Activated CD4-positive, alpha-beta memory T cell treated with anti-CD3 and anti-CD28 coated beads, Interleukin-2, amount 10 ng/mL, durations not matched to agents 7 days and 5 days (primary cell): Measurements from ENCODE around the gene CLRN3. TPM values are rescaled to one million over a fixed set of nuclear protein-coding genes. Genes with fewer than 3 reads are reported as not detected.

Experiments used
- CTCF ChIA-PET: fragments of 350-600 bp; sonication (Branson Sonifier 250); formaldehyde crosslinking; loops from one replicate; lab custom pipeline; 2021; ENCODE audit warnings: antibody characterized with exemption, inconsistent platforms; lab: Charles Lee
- POLR2A ChIA-PET: fragments of 350-600 bp; sonication (Branson Sonifier 250); formaldehyde crosslinking; loops from one replicate; lab custom pipeline; 2021; ENCODE audit warnings: antibody characterized with exemption; lab: Charles Lee
- DNase-seq: peaks from one replicate; pipeline ENCODE4 v3.0.0-alpha.2; 2020
- H3K27ac Mint-ChIP-seq: one replicate; pipeline ENCODE4 v1.8.0; 2021; ENCODE audit warnings: mild to moderate bottlenecking, mixed read lengths
- H3K27me3 Mint-ChIP-seq: one replicate; pipeline ENCODE4 v1.8.0; 2021; ENCODE audit warnings: mixed read lengths
- H3K36me3 Mint-ChIP-seq: one replicate; pipeline ENCODE4 v1.8.0; 2021; ENCODE audit warnings: low read depth, mixed read lengths
- H3K4me1 Mint-ChIP-seq: one replicate; pipeline ENCODE4 v1.8.0; 2021; ENCODE audit warnings: mixed read lengths
- H3K4me3 Mint-ChIP-seq: one replicate; pipeline ENCODE4 v1.8.0; 2021; ENCODE audit warnings: mild to moderate bottlenecking, mixed read lengths
- H3K9me3 Mint-ChIP-seq: one replicate; pipeline ENCODE4 v1.8.0; 2021; ENCODE audit warnings: mixed read lengths
- total RNA-seq, 2 experiments: library from RNA; stranded (reverse); gene quantifications; one replicate each; pipeline ENCODE4 v1.2.3, GENCODE V29; 2021

The CLRN3 gene
- total RNA-seq, 2 experiments from 2014 or later, result not detected

GRCh38 chr10:127855591-127855881 is 37.2 kb downstream of the CLRN3 start:
- no peaks in the 10 kb centered on the region for H3K4me1 Mint-ChIP-seq
- no peaks in the 10 kb centered on the region for H3K9me3 Mint-ChIP-seq
- POLR2A ChIA-PET, result no interaction called here
- CTCF ChIA-PET, result interaction anchor here (2.9 kb wide), 1 partner anchor 139 kb away, joined by 28 read pairs; no protein-coding TSS in a partner anchor
- H3K36me3 Mint-ChIP-seq, result no peaks in the 10 kb centered on the region
- no peak overlapping the region for H3K27ac Mint-ChIP-seq
- DNase-seq, result no peak
- no peak overlapping the region for H3K4me3 Mint-ChIP-seq
- H3K27me3 Mint-ChIP-seq, result no peaks in the 10 kb centered on the region

- Mint-ChIP-seq H3K9me3 (no peaks in the 10 kb centered on the region), H3K4me1 (no peaks in the 10 kb centered on the region), H3K4me3 (no peak overlapping the region), H3K36me3 (no peaks in the 10 kb centered on the region), H3K27me3 (no peaks in the 10 kb centered on the region), H3K27ac (no peak overlapping the region)
- ChIA-PET POLR2A (no interaction called here), CTCF (interaction anchor here (0.8 to 2.9 kb wide), 9 partner anchors 10 to 367 kb away, joined by 3 to 28 read pairs (median 5); no protein-coding TSS in a partner anchor)
- no peak for DNase-seq
Observed at GRCh38 chr10:127854769-127855590, 37.8 kb downstream of the CLRN3 start.

GRCh38 chr10:127853868-127854768 is 38.6 kb downstream of the CLRN3 start:
- ChIA-PET POLR2A (no interaction called here), CTCF (interaction anchor here (0.6 to 2.9 kb wide), 15 partner anchors 11 to 368 kb away, joined by 3 to 28 read pairs (median 3); no protein-coding TSS in a partner anchor)
- no peaks in the 10 kb centered on the region for H3K4me1 Mint-ChIP-seq
- H3K27me3 Mint-ChIP-seq, result no peaks in the 10 kb centered on the region
- H3K36me3 Mint-ChIP-seq, result no peaks in the 10 kb centered on the region
- no peak overlapping the region for H3K27ac Mint-ChIP-seq
- DNase-seq, result peak; percentile 45
- H3K4me3 Mint-ChIP-seq, result no peak overlapping the region
- H3K9me3 Mint-ChIP-seq, result no peaks in the 10 kb centered on the region

- Mint-ChIP-seq H3K27ac (no peak overlapping the region), H3K36me3 (no peaks in the 10 kb centered on the region), H3K9me3 (no peaks in the 10 kb centered on the region), H3K4me3 (no peak overlapping the region), H3K4me1 (no peaks in the 10 kb centered on the region), H3K27me3 (no peaks in the 10 kb centered on the region)
- ChIA-PET POLR2A (no interaction called here), CTCF (interaction anchor here (1.7 kb wide), 1 partner anchor 18 kb away, joined by 3 read pairs; no protein-coding TSS in a partner anchor)
- DNase-seq, result no peak
Observed at GRCh38 chr10:127852456-127852855, 40.3 kb downstream of the CLRN3 start.

GRCh38 chr10:127851661-127852194 is 41.0 kb downstream of the CLRN3 start:
- Mint-ChIP-seq H3K36me3 (no peaks in the 10 kb centered on the region), H3K27ac (no peak overlapping the region), H3K4me1 (peaks cover 1% of the 10 kb centered on the region), H3K9me3 (no peaks in the 10 kb centered on the region), H3K27me3 (no peaks in the 10 kb centered on the region), H3K4me3 (no peak overlapping the region)
- DNase-seq, result no peak
- ChIA-PET CTCF (interaction anchor here (1.7 kb wide), 1 partner anchor 18 kb away, joined by 3 read pairs; no protein-coding TSS in a partner anchor), POLR2A (no interaction called here)

GRCh38 chr10:127850944-127851343 is 41.8 kb downstream of the CLRN3 start:
- Mint-ChIP-seq H3K27ac (no peak overlapping the region), H3K27me3 (no peaks in the 10 kb centered on the region), H3K4me3 (no peak overlapping the region), H3K36me3 (no peaks in the 10 kb centered on the region), H3K4me1 (peaks cover 1% of the 10 kb centered on the region), H3K9me3 (no peaks in the 10 kb centered on the region)
- CTCF ChIA-PET, result no interaction called here
- POLR2A ChIA-PET, result no interaction called here
- no peak for DNase-seq

GRCh38 chr10:127849921-127850320 is 42.8 kb downstream of the CLRN3 start:
- no peaks in the 10 kb centered on the region for H3K27me3 Mint-ChIP-seq
- no peak for DNase-seq
- H3K36me3 Mint-ChIP-seq, result no peaks in the 10 kb centered on the region
- H3K27ac Mint-ChIP-seq, result no peak overlapping the region
- no peaks in the 10 kb centered on the region for H3K9me3 Mint-ChIP-seq
- peaks cover 1% of the 10 kb centered on the region for H3K4me1 Mint-ChIP-seq
- ChIA-PET CTCF (interaction anchor here (0.7 to 1.0 kb wide), 2 partner anchors 20 to 172 kb away, joined by 3 read pairs; no protein-coding TSS in a partner anchor), POLR2A (no interaction called here)
- no peak overlapping the region for H3K4me3 Mint-ChIP-seq

- DNase-seq, result no peak
- CTCF ChIA-PET, result no interaction called here
- POLR2A ChIA-PET, result no interaction called here
- H3K27ac Mint-ChIP-seq, result no peak overlapping the region
- no peaks in the 10 kb centered on the region for H3K9me3 Mint-ChIP-seq
- H3K4me1 Mint-ChIP-seq, result peaks cover 1% of the 10 kb centered on the region
- H3K4me3 Mint-ChIP-seq, result no peak overlapping the region
- H3K36me3 Mint-ChIP-seq, result no peaks in the 10 kb centered on the region
- H3K27me3 Mint-ChIP-seq, result no peaks in the 10 kb centered on the region
Observed at GRCh38 chr10:127849224-127849623, 43.5 kb downstream of the CLRN3 start.

- no peaks in the 10 kb centered on the region for H3K36me3 Mint-ChIP-seq
- H3K27me3 Mint-ChIP-seq, result no peaks in the 10 kb centered on the region
- no peak overlapping the region for H3K4me3 Mint-ChIP-seq
- no peak for DNase-seq
- H3K27ac Mint-ChIP-seq, result no peak overlapping the region
- no peaks in the 10 kb centered on the region for H3K9me3 Mint-ChIP-seq
- ChIA-PET CTCF (no interaction called here), POLR2A (no interaction called here)
- H3K4me1 Mint-ChIP-seq, result peaks cover 1% of the 10 kb centered on the region
Observed at GRCh38 chr10:127848226-127848625, 44.5 kb downstream of the CLRN3 start.

- Mint-ChIP-seq H3K4me1 (peaks cover 1% of the 10 kb centered on the region), H3K36me3 (no peaks in the 10 kb centered on the region), H3K4me3 (no peak overlapping the region), H3K9me3 (no peaks in the 10 kb centered on the region), H3K27me3 (no peaks in the 10 kb centered on the region), H3K27ac (no peak overlapping the region)
- DNase-seq, result no peak
- CTCF ChIA-PET, result no interaction called here
- POLR2A ChIA-PET, result no interaction called here
Observed at GRCh38 chr10:127845756-127846155, 47.0 kb downstream of the CLRN3 start.

- H3K9me3 Mint-ChIP-seq, result no peaks in the 10 kb centered on the region
- H3K27ac Mint-ChIP-seq, result no peak overlapping the region
- DNase-seq, result no peak
- no peaks in the 10 kb centered on the region for H3K4me1 Mint-ChIP-seq
- H3K4me3 Mint-ChIP-seq, result no peak overlapping the region
- ChIA-PET CTCF (interaction anchor here (0.8 kb wide), 1 partner anchor 171 kb away, joined by 3 read pairs; no protein-coding TSS in a partner anchor), POLR2A (no interaction called here)
- no peaks in the 10 kb centered on the region for H3K36me3 Mint-ChIP-seq
- H3K27me3 Mint-ChIP-seq, result peaks cover 1% of the 10 kb centered on the region
Observed at GRCh38 chr10:127840884-127841283, 51.9 kb downstream of the CLRN3 start.

- Mint-ChIP-seq H3K4me3 (no peak overlapping the region), H3K27me3 (peaks cover 1% of the 10 kb centered on the region), H3K27ac (no peak overlapping the region), H3K9me3 (no peaks in the 10 kb centered on the region), H3K4me1 (no peaks in the 10 kb centered on the region), H3K36me3 (no peaks in the 10 kb centered on the region)
- CTCF ChIA-PET, result no interaction called here
- DNase-seq, result no peak
- POLR2A ChIA-PET, result no interaction called here
Observed at GRCh38 chr10:127836966-127837365, 55.8 kb downstream of the CLRN3 start.

GRCh38 chr10:127836176-127836575 is 56.6 kb downstream of the CLRN3 start:
- Mint-ChIP-seq H3K27me3 (peaks cover 1% of the 10 kb centered on the region), H3K9me3 (no peaks in the 10 kb centered on the region), H3K36me3 (no peaks in the 10 kb centered on the region), H3K27ac (no peak overlapping the region), H3K4me1 (no peaks in the 10 kb centered on the region), H3K4me3 (no peak overlapping the region)
- ChIA-PET CTCF (no interaction called here), POLR2A (interaction anchor here (0.6 kb wide), 1 partner anchor 710 kb away, joined by 3 read pairs; no protein-coding TSS in a partner anchor)
- DNase-seq, result no peak
